Fibroblast of mammary gland (primary cell): ENCODE measurements around the gene IGFALS.

Source experiments
- DNase-seq: peaks from one replicate; pipeline ENCODE4 v3.0.0-alpha.2; 2010; ENCODE audit warnings: low read depth
- H3K4me3 ChIP-seq: 2 replicates; pipeline ENCODE4 v1.5.1; 2011; ENCODE audit warnings: low read depth, mild to moderate bottlenecking, low read length, moderate library complexity; ENCODE audit not compliant: control insufficient read depth
- CTCF ChIP-seq: conservative IDR thresholded peaks from 2 replicates; pipeline ENCODE4 v1.5.1; 2011; ENCODE audit warnings: low read depth, low read length, inconsistent platforms; ENCODE audit not compliant: control insufficient read depth, insufficient read depth

The IGFALS gene

GRCh38 chr16:1763521-1764511, 29.7 kb downstream of the IGFALS start:
- peak; percentile 31 for TF ChIP-seq CTCF
- DNase-seq, result no peak
- H3K4me3 ChIP-seq, result no peak overlapping the region

- no peak for DNase-seq
- no peak overlapping the region for H3K4me3 ChIP-seq
- no peak for TF ChIP-seq CTCF
These were observed 30.5 kb downstream of the IGFALS start for GRCh38 chr16:1762879-1763520.

- TF ChIP-seq CTCF, result no peak
- DNase-seq, result no peak
- H3K4me3 ChIP-seq, result no peak overlapping the region
These were observed 31.2 kb downstream of the IGFALS start for GRCh38 chr16:1762196-1762878.

- H3K4me3 ChIP-seq, result no peak overlapping the region
- no peak for DNase-seq
- TF ChIP-seq CTCF, result no peak
These were observed 31.8 kb downstream of the IGFALS start for GRCh38 chr16:1761751-1762150.

GRCh38 chr16:1760911-1761310, 32.6 kb downstream of the IGFALS start:
- H3K4me3 ChIP-seq, result no peak overlapping the region
- no peak for DNase-seq
- no peak for TF ChIP-seq CTCF

GRCh38 chr16:1759511-1759910, 34.0 kb downstream of the IGFALS start:
- no peak overlapping the region for H3K4me3 ChIP-seq
- DNase-seq, result no peak
- no peak for TF ChIP-seq CTCF
